GM18505 (cell line): ENCODE measurements around the gene TLE6.
"Not testable (repeated sequence)": the region's sequence is repeated elsewhere in the genome, so short reads cannot be mapped to it uniquely, and the experiment has no call there.

Source experiments
- ATAC-seq: cut with Tn5 transposase; IDR thresholded peaks from one replicate; pipeline ENCODE4 v1.9.1; 2021; ENCODE audit not compliant: unreplicated experiment
- POLR2A ChIP-seq: IDR thresholded peaks from 4 replicates; pipeline ENCODE4 v1.6.1; 2011; ENCODE audit warnings: borderline replicate concordance; ENCODE audit not compliant: insufficient read depth, insufficient read length; ENCODE audit errors: extremely low read depth

Gene TLE6

DNA sequence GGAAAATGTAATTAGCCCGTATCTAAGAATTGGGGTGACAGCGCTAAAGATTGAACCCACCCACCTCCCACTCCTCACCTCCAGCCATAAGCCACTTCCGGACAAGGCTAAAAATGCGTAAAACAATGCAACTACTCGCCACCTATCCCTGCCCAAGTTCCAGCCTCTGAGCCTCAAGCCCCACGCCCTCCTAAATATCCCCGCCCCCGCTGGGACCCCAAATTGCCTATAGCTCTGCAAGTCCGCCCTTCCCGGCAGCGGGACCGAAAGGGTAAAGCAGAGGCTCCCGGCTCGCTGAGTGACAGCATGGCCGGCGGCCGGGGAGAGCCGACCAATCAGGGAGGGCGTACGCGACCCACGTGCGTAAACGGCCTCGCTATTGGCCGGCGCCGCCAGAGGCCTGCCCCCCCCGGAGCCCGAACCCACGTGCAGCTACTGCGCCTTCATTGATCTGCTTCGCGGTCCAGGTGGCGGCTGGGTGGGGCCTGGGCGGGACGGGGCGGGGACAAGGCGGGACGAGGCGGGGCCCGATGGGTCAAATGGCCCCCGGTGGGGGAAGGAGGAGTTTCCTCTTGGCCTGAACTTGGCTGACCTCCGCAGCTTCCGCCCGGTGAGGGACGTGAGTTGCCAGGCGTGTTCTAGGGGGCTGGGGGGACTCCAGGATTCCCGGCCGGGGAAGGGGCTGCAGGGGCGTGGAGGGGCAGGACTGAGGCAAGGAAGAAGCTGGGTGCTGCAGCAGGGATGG is at the start of gene TLE6:
TLE6 (plus strand) TSS at position 564 of the 745 bp plus-strand sequence. CDS start 670 bp downstream, outside the sequence.
- ATAC-seq = peak; percentile 92
- TF ChIP-seq POLR2A = peak; percentile 74

- no peak for TF ChIP-seq POLR2A
- no peak for ATAC-seq
These were observed 43.9 kb upstream of the TLE6 start for GRCh38 chr19:2933490-2933910.

GRCh38 chr19:2935863-2936262 is 41.5 kb upstream of the TLE6 start:
- ATAC-seq = not testable (repeated sequence)

DNA sequence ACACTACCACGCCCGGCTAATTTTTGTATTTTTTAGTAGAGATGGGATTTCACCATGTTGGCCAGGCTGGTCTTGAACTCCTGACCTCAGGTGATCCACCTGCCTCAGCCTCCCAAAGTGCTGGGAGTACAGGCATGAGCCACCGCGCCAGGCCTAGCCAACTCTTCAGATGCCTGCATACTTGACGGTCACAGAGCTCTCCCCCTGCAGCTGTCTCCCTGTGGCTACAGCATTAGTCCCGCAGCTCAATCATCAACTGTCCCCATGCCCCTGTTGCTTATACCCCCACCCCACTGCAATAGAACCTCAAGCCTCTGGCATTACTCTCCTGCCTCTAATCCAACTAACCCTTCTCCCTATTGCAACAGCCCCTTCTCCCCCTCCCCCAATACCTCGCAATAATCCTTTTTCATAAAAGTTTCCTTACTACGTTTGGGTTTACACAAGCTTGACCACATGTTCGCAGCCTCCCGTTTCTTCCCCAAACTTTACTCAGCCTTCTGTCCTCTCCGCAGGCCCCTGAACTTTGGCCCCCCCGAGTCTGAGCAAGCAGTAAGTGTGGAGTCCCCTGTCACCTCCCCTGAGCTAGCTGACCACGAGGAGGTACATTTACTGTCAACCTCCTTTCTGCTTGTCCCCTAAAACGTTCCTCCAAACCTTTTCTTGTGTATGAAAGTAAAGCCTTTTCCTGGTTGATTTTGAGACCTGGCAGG is 34.3 kb upstream of the TLE6 start:
- no peak for TF ChIP-seq POLR2A
- no peak for ATAC-seq

- TF ChIP-seq POLR2A = no peak
- ATAC-seq = no peak
These were observed 33.0 kb upstream of the TLE6 start for GRCh38 chr19:2944403-2944774.

GRCh38 chr19:2944775-2945574 is 32.4 kb upstream of the TLE6 start, which contains the start of gene ZNF77:
ZNF77 (minus strand) TSS chr19:2944971; CDS start chr19:2944840, 131 bp downstream.
- peak; percentile 88 for ATAC-seq
- peak; percentile 13 for TF ChIP-seq POLR2A

- ATAC-seq = no peak
- no peak for TF ChIP-seq POLR2A
These were observed 31.7 kb upstream of the TLE6 start for GRCh38 chr19:2945575-2946184.

GRCh38 chr19:2949939-2950285 is 27.5 kb upstream of the TLE6 start:
- no peak for TF ChIP-seq POLR2A
- peak; percentile 3 for ATAC-seq

GRCh38 chr19:2950286-2951124 is 26.9 kb upstream of the TLE6 start:
- peak; percentile 89 for ATAC-seq
- TF ChIP-seq POLR2A = peak; percentile 97

DNA sequence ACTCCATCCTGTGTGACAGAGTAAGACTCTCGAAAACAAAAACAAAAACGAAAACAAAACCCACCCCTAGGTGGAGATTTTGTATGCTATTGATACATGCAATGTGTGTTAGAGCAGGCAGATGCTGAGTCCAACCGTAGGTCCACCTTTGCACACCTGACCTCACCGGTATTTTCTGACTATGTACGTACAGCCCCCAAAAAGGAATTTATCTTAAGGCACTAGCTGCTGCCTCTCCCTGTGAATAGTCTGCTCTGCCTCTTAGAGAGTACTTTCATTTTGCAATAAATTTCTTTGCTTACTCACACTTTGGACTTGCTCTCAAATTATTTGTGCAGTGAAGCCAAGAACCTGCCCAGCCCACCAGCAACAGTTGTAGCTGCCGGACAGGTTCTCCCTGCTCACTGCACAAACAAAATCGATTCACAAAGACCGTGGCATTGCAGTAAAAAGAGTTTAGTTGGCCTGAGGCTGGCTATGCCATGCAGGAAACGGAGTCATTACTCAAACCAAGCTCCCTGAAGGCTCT is 24.3 kb upstream of the TLE6 start:
- no peak for TF ChIP-seq POLR2A
- no peak for ATAC-seq

GRCh38 chr19:2957160-2957559 is 20.2 kb upstream of the TLE6 start:
- TF ChIP-seq POLR2A = no peak
- no peak for ATAC-seq

DNA sequence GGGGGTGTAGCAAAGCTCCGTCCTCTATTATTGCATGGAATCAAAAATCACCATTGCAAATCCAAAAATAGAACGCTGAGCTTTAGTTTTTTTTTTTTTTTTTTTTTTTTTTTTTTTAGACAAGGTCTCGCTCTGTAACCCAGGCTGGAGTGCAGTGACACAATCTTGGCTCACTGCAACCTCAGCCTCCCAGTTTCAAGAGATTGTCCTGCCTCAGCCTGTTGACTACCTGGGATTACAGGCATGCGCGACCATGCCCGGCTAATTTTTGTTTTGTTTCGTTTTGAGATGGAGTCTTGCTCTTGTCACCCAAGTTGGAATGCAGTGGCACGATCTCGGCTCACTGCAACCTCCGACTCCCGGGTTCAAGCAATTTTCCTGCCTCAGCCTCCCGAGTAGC is 17.2 kb upstream of the TLE6 start:
- no peak for TF ChIP-seq POLR2A
- no peak for ATAC-seq

DNA sequence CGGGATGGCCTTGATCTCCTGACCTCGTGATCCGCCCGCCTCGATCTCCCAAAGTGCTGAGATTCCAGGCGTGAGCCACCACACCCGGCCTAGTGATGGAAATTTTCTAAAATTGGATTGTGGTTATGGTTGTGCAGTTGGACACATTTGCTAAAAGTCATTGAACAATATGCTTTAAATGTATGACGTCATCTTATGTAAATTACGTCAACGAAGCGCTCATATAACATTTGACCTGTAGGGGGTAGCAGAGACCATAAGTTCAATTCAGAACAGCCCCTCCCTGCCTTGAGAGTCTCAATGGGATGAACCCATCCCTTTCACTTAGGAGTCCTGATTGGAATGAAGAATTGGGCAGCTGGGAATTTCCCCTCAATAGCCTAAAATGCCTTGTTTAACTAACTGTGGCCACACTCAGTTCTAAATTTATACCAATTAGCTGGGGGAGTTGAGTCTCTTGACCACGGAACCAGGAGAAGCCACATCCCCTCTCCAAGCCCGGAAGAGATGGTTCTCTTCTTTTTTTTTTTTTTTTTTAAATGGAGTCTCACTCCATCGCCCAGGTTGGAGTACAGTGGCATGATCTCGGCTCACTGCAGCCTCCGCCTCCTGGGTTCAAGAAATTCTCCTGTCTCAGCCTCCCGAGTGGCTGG is 15.2 kb upstream of the TLE6 start:
- no peak for TF ChIP-seq POLR2A
- ATAC-seq = no peak
